A549 (cell line): ENCODE measurements around the gene NYAP2. TPM values are rescaled to one million over a fixed set of nuclear protein-coding genes. Genes with fewer than 3 reads are reported as not detected.

ENCODE experiments used
- ATAC-seq, 2 experiments: fragments of 200-7000 bp in 1 of 2; fragments of >200 bp in 1 of 2; cut with Nextera tagmentation in 1 of 2; cut with Tn5 transposase in 1 of 2; 3 replicates each; pipeline versions ENCODE4 v1.8.0 to v1.9.1; 2018 to 2020; ENCODE audit warnings: mild to moderate bottlenecking in 1 of 2, moderate library complexity in 1 of 2
- CTCF ChIA-PET: fragments of 300-600 bp; sonication (Branson Sonifier 250); formaldehyde crosslinking; extraction: SDS; loops from one replicate; lab custom pipeline; 2021; ENCODE audit warnings: antibody characterized with exemption, inconsistent platforms; lab: Yijun Ruan, JAX
- POLR2A ChIA-PET: fragments of 350-600 bp; formaldehyde crosslinking; extraction: SDS; loops from one replicate; lab custom pipeline; 2021; ENCODE audit warnings: antibody characterized with exemption, inconsistent platforms; lab: Yijun Ruan, JAX
- DNase-seq, 2 experiments: peaks; one replicate each; pipeline versions ENCODE4 v3.0.0 to v3.0.0-alpha.2; 2011 to 2016; ENCODE audit warnings: low read depth in 1 of 2, low spot score in 1 of 2
- FAIRE-seq: peaks from 2 replicates; lab custom pipeline; 2011; peaks lifted over from hg19 to GRCh38; lab: Jason Lieb, UNC
- H3K27ac ChIP-seq, 2 experiments: fragments of >200 bp; sonication (Bioruptor Twin); formaldehyde crosslinking; 3 replicates each; pipeline ENCODE4 v1.5.1; 2016 to 2017
- H3K4me1 ChIP-seq: fragments of >200 bp; sonication (Bioruptor Twin); formaldehyde crosslinking; 3 replicates; pipeline ENCODE4 v1.6.1; 2016
- H3K4me2 ChIP-seq: fragments of >200 bp; sonication (Bioruptor Twin); formaldehyde crosslinking; 3 replicates; pipeline ENCODE4 v1.6.1; 2016
- H3K4me3 ChIP-seq: fragments of >200 bp; sonication (Bioruptor Twin); formaldehyde crosslinking; 3 replicates; pipeline ENCODE4 v1.5.1; 2016
- H3K9me3 ChIP-seq: fragments of >200 bp; sonication (Bioruptor Twin); formaldehyde crosslinking; 3 replicates; pipeline ENCODE4 v1.6.1; 2016
- ATOH8 ChIP-seq: fragments of 250-450 bp; sonication (Bioruptor Pico); IDR thresholded peaks from 2 replicates; pipeline ENCODE4 v1.5.0; 2020; ENCODE audit warnings: low read depth, mild to moderate bottlenecking, moderate library complexity
- BHLHE40 ChIP-seq: IDR thresholded peaks from 2 replicates; pipeline ENCODE4 v1.6.1; 2012; ENCODE audit warnings: low read depth, low read length, inconsistent platforms
- CEBPB ChIP-seq, 2 experiments: fragments of >200 bp in 1 of 2; sonication (Bioruptor Twin) in 1 of 2; formaldehyde crosslinking in 1 of 2; IDR thresholded peaks; 2 replicates each; pipeline ENCODE4 v1.6.1; 2012 to 2016
- CHD2 ChIP-seq: fragments of 150-350 bp; IDR thresholded peaks from 2 replicates; pipeline ENCODE4 v1.6.1; 2014; ENCODE audit warnings: low read length; ENCODE audit not compliant: partially characterized antibody
- CTCF ChIP-seq: fragments of >200 bp; sonication (Bioruptor Twin); formaldehyde crosslinking; IDR thresholded peaks from 3 replicates; pipeline ENCODE4 v1.5.1; 2016
- E2F6 ChIP-seq: IDR thresholded peaks from 2 replicates; pipeline ENCODE4 v1.6.1; 2012; ENCODE audit warnings: low read depth, borderline replicate concordance
- ELK1 ChIP-seq: fragments of 150-350 bp; IDR thresholded peaks from 2 replicates; pipeline ENCODE4 v1.6.1; 2014; ENCODE audit warnings: low read depth, mild to moderate bottlenecking, low read length
- FOSB ChIP-seq: fragments of 250-450 bp; sonication (Bioruptor Pico); IDR thresholded peaks from 2 replicates; pipeline ENCODE4 v1.5.0; 2020; ENCODE audit warnings: mild to moderate bottlenecking, moderate library complexity
- FOSL2 ChIP-seq, 2 experiments: fragments of 450-650 bp in 1 of 2; fragments of >200 bp in 1 of 2; sonication (Bioruptor Twin) in 1 of 2; formaldehyde crosslinking; IDR thresholded peaks; 2 replicates each; pipeline versions ENCODE4 v1.5.0 to v1.6.1; 2016 to 2020; ENCODE audit warnings: mild to moderate bottlenecking in 1 of 2, moderate library complexity in 1 of 2
- FOXS1 ChIP-seq: fragments of 250-450 bp; sonication (Bioruptor Pico); IDR thresholded peaks from 2 replicates; pipeline ENCODE4 v1.5.0; 2020; ENCODE audit warnings: mild to moderate bottlenecking, moderate library complexity
- HDAC2 ChIP-seq: fragments of 200-600 bp; sonication (generic); IDR thresholded peaks from 2 replicates; pipeline ENCODE4 v1.6.1; 2016
- HOXB13 ChIP-seq: fragments of 250-450 bp; sonication (Bioruptor Pico); IDR thresholded peaks from 2 replicates; pipeline ENCODE4 v1.5.0; 2020; ENCODE audit warnings: low read depth, mild to moderate bottlenecking, moderate library complexity
- JUNB ChIP-seq: fragments of >200 bp; sonication (Bioruptor Twin); formaldehyde crosslinking; IDR thresholded peaks from 2 replicates; pipeline ENCODE4 v1.6.1; 2016
- KDM1A ChIP-seq: fragments of 200-600 bp; sonication (generic); IDR thresholded peaks from 2 replicates; pipeline ENCODE4 v1.6.1; 2016; ENCODE audit warnings: low read depth, mild to moderate bottlenecking
- KDM5A ChIP-seq: fragments of 200-600 bp; sonication (generic); IDR thresholded peaks from 2 replicates; pipeline ENCODE4 v1.6.1; 2016; ENCODE audit warnings: antibody characterized with exemption, mild to moderate bottlenecking
- MAFK ChIP-seq: fragments of 450-650 bp; IDR thresholded peaks from 2 replicates; pipeline ENCODE4 v1.6.1; 2014; ENCODE audit not compliant: partially characterized antibody
- NR3C1 ChIP-seq: fragments of >200 bp; sonication (Bioruptor Twin); formaldehyde crosslinking; IDR thresholded peaks from 3 replicates; pipeline ENCODE4 v1.6.1; 2017
- POLR2A ChIP-seq: IDR thresholded peaks from 2 replicates; pipeline ENCODE4 v1.6.1; 2012; ENCODE audit warnings: mild to moderate bottlenecking, low read length
- POLR2AphosphoS2 ChIP-seq: conservative IDR thresholded peaks from 2 replicates; pipeline ENCODE4 v1.6.1; 2012; ENCODE audit warnings: low read length, improper control_type of control experiment, inconsistent platforms
- RAD21 ChIP-seq, 2 experiments: fragments of >200 bp in 1 of 2; sonication (Bioruptor Twin) in 1 of 2; formaldehyde crosslinking in 1 of 2; IDR thresholded peaks in 1 of 2; conservative IDR thresholded peaks in 1 of 2; 2 replicates in 1 of 2; 3 replicates in 1 of 2; pipeline ENCODE4 v1.6.1; 2012 to 2018; ENCODE audit warnings: inconsistent platforms in 1 of 2
- RCOR1 ChIP-seq: fragments of 150-350 bp; IDR thresholded peaks from 2 replicates; pipeline ENCODE4 v1.6.1; 2014; ENCODE audit warnings: antibody characterized with exemption, low read length, low read depth
- SMC3 ChIP-seq: fragments of >200 bp; sonication (Bioruptor Twin); formaldehyde crosslinking; IDR thresholded peaks from 3 replicates; pipeline ENCODE4 v1.6.1; 2018; ENCODE audit warnings: inconsistent platforms
- TFCP2L1 ChIP-seq: fragments of 250-450 bp; sonication (Bioruptor Pico); IDR thresholded peaks from 2 replicates; pipeline ENCODE4 v1.5.0; 2021; ENCODE audit warnings: mild to moderate bottlenecking
- ZNF302 ChIP-seq: fragments of 250-450 bp; sonication (Bioruptor Pico); IDR thresholded peaks from 2 replicates; pipeline ENCODE4 v1.9.0; 2021; ENCODE audit warnings: inconsistent platforms, mild to moderate bottlenecking, moderate library complexity
- WGBS: methylation state at CpG from one replicate; pipeline ENCODE4 v1.1.6; 2017; ENCODE audit errors: missing lambda C conversion rate; 5-methylcytosine and 5-hydroxymethylcytosine counted together
- polyA plus RNA-seq, 4 experiments: library from polyadenylated mRNA; depleted of rRNA in 3 of 4; stranded (reverse); fragments of >200 nt; fragmentation: RNase III in 1 of 4; extraction: RNeasy Plus Mini Kit Qiagen cat#74134 plus additional on column Dnase treatment in 1 of 4; gene quantifications; 2 replicates in 3 of 4; 3 replicates in 1 of 4; pipeline ENCODE4 v1.2.3, GENCODE V29; 2011 to 2017
- TF ChIP-seq, protein P1 (sequence below): fragments of >200 bp; sonication (Bioruptor Twin); formaldehyde crosslinking; IDR thresholded peaks from 2 replicates; pipeline ENCODE4 v1.6.1; 2016
- TF ChIP-seq, protein P2 (sequence below): fragments of 450-650 bp; IDR thresholded peaks from 2 replicates; pipeline ENCODE4 v1.6.1; 2014; ENCODE audit warnings: antibody characterized with exemption

The NYAP2 gene
- polyA plus RNA-seq, 2 of the 4 experiments (the other 2 are of a cell fraction) = 0.01 TPM; not detected in 1

GRCh38 chr2:225660262-225661131, 261.0 kb downstream of the NYAP2 start:
- H3K4me1 ChIP-seq = no peaks in the 10 kb centered on the region
- POLR2A ChIA-PET = no interaction called here
- peak; percentile 53 to 62 for DNase-seq
- no peak for TF ChIP-seq FOSB (CRISPR knock-in tag)
- peak; percentile 90 for TF ChIP-seq MAFK
- TF ChIP-seq, protein P1, sequence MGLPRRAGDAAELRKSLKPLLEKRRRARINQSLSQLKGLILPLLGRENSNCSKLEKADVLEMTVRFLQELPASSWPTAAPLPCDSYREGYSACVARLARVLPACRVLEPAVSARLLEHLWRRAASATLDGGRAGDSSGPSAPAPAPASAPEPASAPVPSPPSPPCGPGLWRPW = no peak
- TF ChIP-seq POLR2A = no peak
- no peak for TF ChIP-seq CHD2
- no peak for TF ChIP-seq FOXS1
- TF ChIP-seq POLR2AphosphoS2 = no peak
- TF ChIP-seq ATOH8 (CRISPR knock-in tag) = no peak
- TF ChIP-seq KDM1A = no peak
- peak; percentile 90 for TF ChIP-seq SMC3
- TF ChIP-seq HDAC2 = no peak
- TF ChIP-seq ZNF302 (CRISPR knock-in tag) = no peak
- TF ChIP-seq ELK1 = no peak
- peak; percentile 92 for TF ChIP-seq CTCF
- TF ChIP-seq FOSL2 (IDR thresholded peaks at IDR 0.05) = no peak
- TF ChIP-seq FOSL2 (CRISPR knock-in tag; IDR thresholded peaks at IDR 0.05) = no peak
- TF ChIP-seq E2F6 = no peak
- TF ChIP-seq HOXB13 (CRISPR knock-in tag) = no peak
- TF ChIP-seq NR3C1 = no peak
- peak; percentile 96 to 97 for TF ChIP-seq RAD21 (conservative IDR thresholded peaks at IDR 0.05 in 1 of 2, IDR thresholded peaks at IDR 0.05 in 1 of 2)
- no peak for TF ChIP-seq RCOR1
- TF ChIP-seq, all 56 proteins: peak for 4
- CTCF ChIA-PET = interaction anchor here (0.6 to 3.8 kb wide), 56 partner anchors 9 to 1667 kb away, joined by 3 to 34 read pairs (median 3); partner anchors contain the start of gene NYAP2
- Histone ChIP-seq H3K27ac (no peak overlapping the region), H3K4me2 (peak overlapping the region; percentile 33; the same call in 1 of the 3 replicates), H3K4me3 (no peak overlapping the region), H3K9me3 (no peaks in the 10 kb centered on the region)
- ATAC-seq = peak; percentile 69 to 90; a peak in 3 of 6 replicates
- 18% methylated on average over 11 of the region's 11 CpGs for WGBS
- no peak for FAIRE-seq

DNA sequence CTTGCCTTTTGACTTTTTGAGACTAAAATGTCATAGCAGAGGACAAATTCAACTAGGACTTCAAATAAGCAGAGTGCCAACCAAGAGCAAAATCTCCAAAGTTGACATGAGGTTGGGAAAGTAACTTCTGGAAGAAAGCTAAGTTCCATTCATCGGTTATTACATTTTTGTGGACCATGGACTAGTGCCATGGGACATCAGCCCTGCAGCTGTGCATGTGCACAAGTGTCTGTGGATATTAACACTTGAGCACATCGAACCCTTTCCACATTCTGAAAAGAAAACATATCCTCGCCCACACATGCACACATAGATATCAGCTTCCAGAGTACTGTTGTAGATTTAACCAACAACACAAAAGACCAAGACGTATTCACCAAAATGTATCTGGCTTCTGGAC, 262.6 kb downstream of the NYAP2 start:
- FAIRE-seq (no peak), DNase-seq (no peak), ATAC-seq (no peak)
- no peak overlapping the region for H3K27ac ChIP-seq
- TF ChIP-seq E2F6 (no peak), TFCP2L1 (CRISPR knock-in tag) (no peak), HDAC2 (no peak), SMC3 (no peak), BHLHE40 (no peak), KDM5A (no peak), ELK1 (no peak), JUNB (no peak), RCOR1 (no peak), FOXS1 (no peak), HOXB13 (CRISPR knock-in tag) (no peak), FOSB (CRISPR knock-in tag) (no peak), KDM1A (no peak), CEBPB (IDR thresholded peaks at IDR 0.05) (no peak), POLR2A (no peak)
- TF ChIP-seq, protein P2, sequence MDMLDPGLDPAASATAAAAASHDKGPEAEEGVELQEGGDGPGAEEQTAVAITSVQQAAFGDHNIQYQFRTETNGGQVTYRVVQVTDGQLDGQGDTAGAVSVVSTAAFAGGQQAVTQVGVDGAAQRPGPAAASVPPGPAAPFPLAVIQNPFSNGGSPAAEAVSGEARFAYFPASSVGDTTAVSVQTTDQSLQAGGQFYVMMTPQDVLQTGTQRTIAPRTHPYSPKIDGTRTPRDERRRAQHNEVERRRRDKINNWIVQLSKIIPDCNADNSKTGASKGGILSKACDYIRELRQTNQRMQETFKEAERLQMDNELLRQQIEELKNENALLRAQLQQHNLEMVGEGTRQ = no peak
- H3K9me3 ChIP-seq = no peaks in the 10 kb centered on the region
- H3K4me3 ChIP-seq = no peak overlapping the region
- H3K4me1 ChIP-seq = no peaks in the 10 kb centered on the region
- 56% methylated on average over 4 of the region's 4 CpGs for WGBS
- CTCF ChIA-PET = interaction anchor here (0.6 to 3.8 kb wide), 7 partner anchors 9 to 1374 kb away, joined by 3 to 34 read pairs (median 3); no protein-coding TSS in a partner anchor
- H3K4me2 ChIP-seq = no peak overlapping the region
- POLR2A ChIA-PET = no interaction called here
